ENCODE results near the gene ARID1A.

- peak in 3 of 5 experiments; percentile 15 to 36 (median 17) for TF ChIP-seq CTCF (IDR thresholded peaks at IDR 0.05 in 4 of 5, conservative IDR thresholded peaks at IDR 0.05 in 1 of 5)
- peak; percentile 70 to 74 for TF ChIP-seq POLR2A (IDR thresholded peaks at IDR 0.05)
Observed at GRCh38 chr1:26692211-26692792, 3.5 kb upstream of the ARID1A start.

Data from gastrocnemius medialis (tissue), 4 donors.